Panc1 (cell line): Measurements from ENCODE around the gene C2CD2.

Source experiments
- CTCF ChIP-seq: fragments of 450-650 bp; IDR thresholded peaks from 2 replicates; pipeline ENCODE4 v1.5.1; 2017; ENCODE audit warnings: mild to moderate bottlenecking
- POLR2AphosphoS5 ChIP-seq: IDR thresholded peaks from 2 replicates; pipeline ENCODE4 v1.6.1; 2012; ENCODE audit warnings: mild to moderate bottlenecking, low read depth, low read length, moderate library complexity
- REST ChIP-seq, 2 experiments: IDR thresholded peaks; 2 replicates each; pipeline ENCODE4 v1.6.1; 2011 to 2012; ENCODE audit warnings: low read depth in 2 of 2, control low read depth in 1 of 2, low read length in 1 of 2, mild to moderate bottlenecking in 1 of 2, moderate library complexity in 1 of 2; ENCODE audit not compliant: insufficient read depth in 1 of 2
- SIN3A ChIP-seq: IDR thresholded peaks from 2 replicates; pipeline ENCODE4 v1.6.1; 2012; ENCODE audit warnings: low read depth, mild to moderate bottlenecking, low read length, moderate library complexity, borderline replicate concordance; ENCODE audit not compliant: insufficient read depth
- TCF7L2 ChIP-seq: IDR thresholded peaks from 2 replicates; pipeline ENCODE4 v1.6.1; 2011; ENCODE audit warnings: mild to moderate bottlenecking, low read depth, low read length, inconsistent platforms

- no peak for TF ChIP-seq CTCF
- no peak for TF ChIP-seq REST (IDR thresholded peaks at IDR 0.05; ENCODE audit: insufficient read depth in 1 of 2, low read depth in 2 of 2, low read length in 1 of 2)
- TF ChIP-seq POLR2AphosphoS5 = no peak
- TF ChIP-seq SIN3A = no peak
- TF ChIP-seq TCF7L2 = no peak
Observed at GRCh38 chr21:41995577-41995976, 41.8 kb upstream of the C2CD2 start.
